HG03432 (cell line): ENCODE results near the gene FAM83B.
"Not testable (repeated sequence)": the region's sequence is repeated elsewhere in the genome, so short reads cannot be mapped to it uniquely, and the experiment has no call there.

Experiments used
- ATAC-seq: cut with Tn5 transposase; IDR thresholded peaks from one replicate; pipeline ENCODE4 v1.9.1; 2021; ENCODE audit warnings: mild to moderate bottlenecking, moderate library complexity; ENCODE audit not compliant: unreplicated experiment

The FAM83B gene

DNA sequence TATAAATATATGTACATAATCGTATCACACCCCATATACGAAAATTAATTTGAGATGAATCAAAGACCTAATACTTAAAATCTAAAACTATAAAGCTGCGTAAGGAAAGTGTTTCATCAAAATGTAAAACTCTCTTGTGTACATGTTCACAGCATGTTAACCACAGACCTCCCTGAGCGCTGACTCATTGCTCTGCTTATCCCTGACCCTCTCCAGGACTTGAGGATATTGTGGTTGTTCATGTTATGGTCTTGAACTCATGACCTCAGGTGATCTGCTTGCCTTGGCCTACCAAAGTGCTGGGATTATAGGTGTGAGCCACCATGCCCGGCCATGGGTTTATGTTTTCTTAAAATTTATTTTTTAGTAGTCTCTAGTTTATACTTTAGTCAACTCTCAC is 14.2 kb downstream of the FAM83B start:
- no peak for ATAC-seq

- ATAC-seq, result no peak
Measured at GRCh38 chr6:54861905-54862616, 15.5 kb downstream of the FAM83B start.

- ATAC-seq, result no peak
Measured at GRCh38 chr6:54864272-54864671, 17.7 kb downstream of the FAM83B start.

DNA sequence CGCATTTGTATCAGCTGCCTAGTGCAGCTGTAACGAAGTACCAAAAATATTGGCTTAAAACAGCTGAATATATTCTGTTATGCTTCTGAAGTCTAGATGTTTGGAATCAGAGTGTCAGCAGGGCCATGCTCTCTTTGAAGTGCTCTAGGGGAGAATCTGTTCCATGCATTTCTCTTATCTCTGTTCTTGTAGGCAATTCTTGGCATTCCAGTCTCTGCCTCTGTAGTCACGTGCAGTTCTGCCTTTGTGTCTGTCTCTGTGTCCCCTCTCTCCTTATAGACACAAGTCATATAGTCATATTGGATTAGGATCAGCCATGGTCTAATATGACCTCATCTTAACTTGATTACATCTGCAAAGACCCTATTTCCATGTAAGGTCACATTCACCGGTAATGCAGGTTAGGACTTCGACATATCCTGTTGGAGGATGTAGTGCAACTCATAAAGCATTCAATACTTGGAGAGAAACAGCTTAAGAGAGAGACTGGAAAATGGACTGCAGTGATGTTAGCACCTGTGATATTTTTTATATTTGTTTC is 18.6 kb downstream of the FAM83B start:
- no peak for ATAC-seq

DNA sequence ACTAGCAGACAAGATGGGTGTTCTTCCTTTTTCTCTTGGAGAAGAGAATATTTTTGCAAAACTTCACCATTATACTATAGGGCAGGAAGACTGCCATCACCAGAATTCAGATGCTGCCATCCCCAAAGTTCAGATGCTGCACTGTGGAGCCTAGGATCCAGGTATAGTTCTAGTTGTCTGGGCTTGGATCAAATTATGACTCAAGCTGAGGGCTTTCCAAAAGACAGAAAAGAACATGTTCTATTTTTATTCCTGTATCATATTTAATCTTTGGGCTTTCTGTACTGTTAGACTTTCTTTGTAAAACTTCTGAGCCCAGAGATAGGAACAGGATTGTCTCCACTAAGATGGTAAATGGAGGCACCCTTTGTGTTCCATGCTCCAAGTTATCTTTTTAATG is 22.0 kb downstream of the FAM83B start:
- ATAC-seq, result no peak

- ATAC-seq, result no peak
Measured at GRCh38 chr6:54873599-54873998, 27.0 kb downstream of the FAM83B start.

GRCh38 chr6:54874349-54875048 is 27.9 kb downstream of the FAM83B start:
- ATAC-seq, result no peak

DNA sequence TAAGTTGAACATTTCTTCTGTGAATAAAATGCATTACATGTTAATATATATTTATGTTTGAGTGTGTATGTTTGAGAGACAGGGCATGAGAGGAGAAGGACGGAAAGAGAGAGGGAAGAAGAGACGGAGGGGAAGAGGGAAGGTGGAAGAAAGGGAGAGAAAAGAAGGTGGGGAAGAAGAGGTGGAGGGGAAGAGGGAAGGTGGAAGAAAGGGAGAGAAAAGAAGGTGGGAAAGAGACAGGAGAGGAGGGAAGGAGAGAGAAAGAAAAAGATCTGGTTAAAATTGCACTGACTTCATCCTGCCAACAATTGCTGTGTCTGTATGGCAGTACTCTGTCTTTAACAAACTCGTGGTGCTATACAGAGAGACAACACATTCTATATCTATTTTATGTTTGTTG is 29.0 kb downstream of the FAM83B start:
- ATAC-seq, result no peak

DNA sequence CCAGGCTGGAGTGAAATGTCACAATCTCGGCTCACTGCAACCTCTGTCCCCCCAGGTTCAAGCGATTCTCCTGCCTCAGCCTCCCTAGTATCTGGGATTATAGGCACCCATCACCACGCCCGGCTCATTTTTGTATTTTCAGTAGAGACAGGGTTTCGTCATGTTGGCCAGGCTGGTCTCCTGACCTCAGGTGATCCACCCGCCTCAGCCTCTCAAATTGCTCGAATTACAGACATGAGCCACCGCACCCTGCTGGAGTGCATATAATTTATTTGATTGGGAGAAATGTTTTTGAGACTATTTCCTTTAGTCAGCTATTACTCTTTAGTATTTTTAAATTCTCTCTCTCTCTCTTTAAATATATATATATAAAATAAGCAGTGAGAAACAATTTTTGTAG is 29.8 kb downstream of the FAM83B start:
- no peak for ATAC-seq

DNA sequence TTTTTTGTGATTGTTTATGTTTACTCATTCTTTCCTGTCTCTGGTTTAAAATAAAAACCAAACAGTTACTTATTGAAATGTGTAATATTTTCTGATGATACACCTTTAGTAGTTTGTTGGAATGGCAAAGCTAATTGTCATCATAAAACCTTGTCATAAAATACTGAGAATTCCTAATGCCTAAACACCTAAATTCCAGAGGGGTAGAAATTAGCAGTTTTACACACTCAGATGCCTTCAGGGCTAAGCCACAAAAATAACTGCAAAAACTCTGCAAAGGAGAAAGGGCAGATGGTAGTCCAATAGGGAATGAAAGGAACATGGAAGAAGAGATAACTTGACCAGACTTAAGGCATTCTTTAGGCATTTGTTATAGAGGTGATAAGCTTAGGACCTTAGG is 30.3 kb downstream of the FAM83B start:
- ATAC-seq, result no peak

GRCh38 chr6:54877713-54878317 is 31.2 kb downstream of the FAM83B start:
- ATAC-seq, result peak; percentile 90

DNA sequence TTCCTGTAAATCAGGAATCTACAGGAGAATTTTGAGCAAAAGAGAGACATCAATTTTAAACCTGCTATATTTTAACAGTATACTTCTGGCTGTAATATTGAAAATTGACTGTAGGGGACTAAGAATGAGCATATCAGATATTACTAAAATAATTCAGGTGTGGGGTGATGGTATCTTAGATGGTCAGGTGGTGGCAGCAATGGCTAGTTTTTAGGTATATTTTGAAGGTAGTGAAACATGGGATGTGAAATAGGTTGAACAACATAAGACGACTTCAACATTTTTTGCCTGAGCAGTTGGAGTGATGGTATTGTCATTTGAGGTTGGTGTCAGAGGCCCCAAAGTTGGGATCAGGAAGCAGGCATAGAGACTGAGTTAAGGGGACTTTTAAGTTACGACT is 32.1 kb downstream of the FAM83B start:
- ATAC-seq, result no peak

GRCh38 chr6:54879188-54879985 is 32.8 kb downstream of the FAM83B start:
- no peak for ATAC-seq

DNA sequence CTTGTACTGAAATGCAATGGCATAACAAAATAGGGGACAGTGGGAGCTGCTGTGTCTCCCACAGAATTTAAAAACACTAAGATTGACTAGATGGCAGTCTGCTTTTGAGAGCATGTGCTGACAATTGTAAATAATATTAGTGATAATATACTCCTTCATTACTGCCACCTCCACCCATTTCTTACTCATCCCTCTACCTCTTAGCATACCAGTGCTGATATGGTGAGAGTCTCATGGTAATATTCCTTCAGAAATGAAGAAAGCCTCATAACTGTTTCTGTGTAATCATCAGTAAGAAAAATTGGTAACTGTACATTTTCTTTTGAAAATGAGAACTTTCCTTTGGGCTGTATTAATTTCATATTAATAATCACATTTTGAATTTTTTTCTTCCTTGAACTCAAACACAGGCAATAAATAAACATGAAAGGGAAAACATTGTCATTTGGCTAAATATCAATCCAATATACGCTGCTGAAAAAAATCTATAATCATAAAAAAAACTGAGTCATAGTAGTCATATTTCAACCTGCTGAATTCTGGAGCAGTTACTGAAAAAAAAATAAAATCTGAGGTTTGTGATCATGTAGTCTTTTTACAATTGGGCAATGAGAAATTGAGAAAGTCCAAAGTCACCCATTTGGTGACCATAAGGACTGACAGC is 34.6 kb downstream of the FAM83B start:
- ATAC-seq, result no peak

DNA sequence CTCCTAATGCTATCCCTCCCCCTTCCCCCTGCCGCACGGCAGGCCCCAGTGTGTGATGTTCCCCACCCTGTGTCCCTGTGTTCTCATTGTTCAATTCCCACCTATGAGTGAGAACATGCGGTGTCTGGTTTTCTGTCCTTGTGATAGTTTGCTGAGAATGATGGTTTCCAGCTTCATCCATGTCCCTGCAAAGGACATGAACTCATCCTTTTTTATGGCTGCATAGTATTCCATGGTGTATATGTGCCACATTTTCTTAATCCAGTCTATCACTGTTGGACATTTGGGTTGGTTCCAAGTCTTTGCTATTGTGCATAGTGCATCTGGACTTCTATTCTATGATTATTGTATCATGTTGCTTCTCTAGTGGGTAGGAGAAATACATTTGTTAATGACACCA is 35.3 kb downstream of the FAM83B start:
- ATAC-seq, result not testable (repeated sequence)

DNA sequence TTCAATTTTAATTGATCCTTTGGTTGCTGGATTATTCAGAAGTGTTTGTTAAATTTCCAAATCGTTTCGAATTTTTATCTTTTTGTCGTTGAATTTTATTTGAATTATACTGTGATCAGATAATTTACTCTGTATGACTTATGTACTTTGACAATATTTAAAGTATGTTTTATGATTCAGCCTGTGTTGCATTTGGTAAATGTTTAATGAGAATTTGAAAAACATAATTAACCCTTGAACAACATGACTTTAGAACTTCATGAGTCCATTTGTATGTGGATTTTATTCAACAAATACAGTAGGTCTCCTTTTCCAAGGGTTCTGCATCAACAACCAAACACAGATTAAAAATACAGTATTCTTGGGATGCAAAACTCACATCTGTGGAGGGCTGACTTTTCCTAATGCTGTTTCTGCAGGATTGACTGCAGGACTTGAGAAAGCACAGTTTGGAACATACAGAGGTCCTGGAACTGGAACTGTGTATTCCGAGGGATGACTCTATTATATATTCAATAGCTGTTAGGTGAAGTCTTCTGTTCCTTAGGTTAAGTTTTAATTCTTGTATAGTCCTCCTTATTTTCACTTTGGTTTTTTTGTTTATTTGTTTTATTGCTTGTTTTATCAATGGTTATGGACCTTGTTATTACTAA is 40.5 kb downstream of the FAM83B start:
- ATAC-seq, result no peak

DNA sequence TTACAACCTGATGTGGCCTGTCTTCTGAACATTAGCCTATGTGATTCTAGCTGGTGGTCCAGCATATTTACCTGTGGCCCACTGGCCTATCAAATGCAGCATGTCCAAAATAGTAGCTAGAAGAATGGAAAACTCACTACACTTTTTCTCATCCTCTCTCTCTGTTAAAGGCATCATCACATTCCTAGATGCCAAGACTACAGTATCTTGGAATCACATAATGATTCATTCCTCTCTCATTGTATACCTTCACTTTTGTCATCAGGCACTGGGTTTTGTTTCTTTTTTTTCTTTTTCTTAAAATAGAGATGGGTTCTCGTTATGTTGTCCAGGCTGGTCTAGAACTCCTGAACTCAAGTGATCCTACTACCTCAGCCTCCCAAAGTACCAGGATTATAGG is 45.0 kb downstream of the FAM83B start:
- ATAC-seq, result no peak

- no peak for ATAC-seq
Measured at GRCh38 chr6:54892831-54893230, 46.3 kb downstream of the FAM83B start.

- no peak for ATAC-seq
Measured at GRCh38 chr6:54893818-54894217, 47.2 kb downstream of the FAM83B start.

DNA sequence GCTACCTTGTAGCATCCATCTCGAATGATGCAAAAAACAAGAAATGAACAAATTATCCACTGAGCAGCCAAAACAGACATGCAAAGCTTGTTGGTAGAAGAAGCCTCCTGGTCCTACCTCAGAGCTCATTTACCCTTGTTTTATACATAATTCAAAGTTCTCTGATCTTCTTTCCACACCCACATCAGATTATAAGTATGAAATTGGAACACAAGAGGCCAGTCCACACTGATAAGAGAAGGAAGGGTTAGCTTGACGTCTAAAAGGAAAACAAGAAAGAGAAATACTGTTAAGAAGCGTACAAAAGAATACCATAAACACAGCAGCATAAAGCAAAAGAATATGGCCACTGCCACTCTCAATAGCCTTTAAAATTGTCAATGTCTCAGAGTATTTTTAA is 49.7 kb downstream of the FAM83B start:
- no peak for ATAC-seq
